NCI-H2107 treated with DMSO at 0.1 percent for 48 hours (cell line): ENCODE data around the gene SERPINA3.
"Not testable (repeated sequence)": the region's sequence is repeated elsewhere in the genome, so short reads cannot be mapped to it uniquely, and the experiment has no call there.

Experiments
- DNase-seq: peaks from one replicate; lab custom pipeline; 2025; ENCODE audit not compliant: unreplicated experiment; lab: John Stamatoyannopoulos, UW

SERPINA3 gene

GRCh38 chr14:94612174-94612573 lies at the start of gene SERPINA3:
Gene SERPINA3 (plus strand): TSS chr14:94612391. CDS start chr14:94614442, 2,051 bp downstream.
- DNase-seq, result no peak

GRCh38 chr14:94562941-94563883 lies 49.0 kb upstream of the SERPINA3 start:
- no peak for DNase-seq

- DNase-seq, result no peak
These were observed 47.8 kb upstream of the SERPINA3 start for GRCh38 chr14:94564381-94564780.

- DNase-seq, result no peak
These were observed 44.0 kb upstream of the SERPINA3 start for GRCh38 chr14:94568186-94568585.

GRCh38 chr14:94569381-94570001 lies 42.7 kb upstream of the SERPINA3 start:
- no peak for DNase-seq

GRCh38 chr14:94570002-94570400 lies 42.2 kb upstream of the SERPINA3 start:
- DNase-seq, result no peak

- no peak for DNase-seq
These were observed 41.8 kb upstream of the SERPINA3 start for GRCh38 chr14:94570440-94570839.

GRCh38 chr14:94571395-94571794 lies 40.8 kb upstream of the SERPINA3 start:
- DNase-seq, result no peak

GRCh38 chr14:94571950-94572349 lies 40.2 kb upstream of the SERPINA3 start:
- DNase-seq, result no peak

GRCh38 chr14:94572637-94573303 lies 39.4 kb upstream of the SERPINA3 start:
- DNase-seq, result no peak

- DNase-seq, result no peak
These were observed 38.5 kb upstream of the SERPINA3 start for GRCh38 chr14:94573475-94574277.

GRCh38 chr14:94574336-94574735 lies 37.9 kb upstream of the SERPINA3 start:
- DNase-seq, result no peak

GRCh38 chr14:94575730-94576585 lies 36.2 kb upstream of the SERPINA3 start:
- DNase-seq, result no peak

GRCh38 chr14:94577472-94577871 lies 34.7 kb upstream of the SERPINA3 start:
- not testable (repeated sequence) for DNase-seq

GRCh38 chr14:94578712-94579111 lies 33.5 kb upstream of the SERPINA3 start:
- no peak for DNase-seq

- no peak for DNase-seq
These were observed 30.8 kb upstream of the SERPINA3 start, which contains the start of gene SERPINA5 for GRCh38 chr14:94581127-94581999. Gene SERPINA5 (plus strand): TSS chr14:94581426. CDS start chr14:94587363, 5,937 bp downstream.

GRCh38 chr14:94582199-94582750 lies 29.9 kb upstream of the SERPINA3 start:
- no peak for DNase-seq

- no peak for DNase-seq
These were observed 29.3 kb upstream of the SERPINA3 start for GRCh38 chr14:94582851-94583250.

GRCh38 chr14:94583557-94583956 lies 28.6 kb upstream of the SERPINA3 start:
- DNase-seq, result no peak
